HepG2 (cell line): ENCODE data around the gene SNX15. TPM values are rescaled to one million over a fixed set of nuclear protein-coding genes. Genes with fewer than 3 reads are reported as not detected.

Source experiments
- AGO1 ChIP-seq: fragments of 200-400 bp; formaldehyde crosslinking; IDR thresholded peaks from 2 replicates; pipeline ENCODE4 v1.6.1; 2017; ENCODE audit warnings: mild to moderate bottlenecking, low read depth, low read length, moderate library complexity; ENCODE audit not compliant: poor library complexity, severe bottlenecking
- CCAR2 ChIP-seq: fragments of 200-400 bp; formaldehyde crosslinking; optimal IDR thresholded peaks from 2 replicates; pipeline ENCODE3; 2018; ENCODE audit warnings: low read depth, mild to moderate bottlenecking, low read length, moderate library complexity
- DNMT1 ChIP-seq: sonication (generic); formaldehyde crosslinking; IDR thresholded peaks from 2 replicates; pipeline ENCODE4 v1.5.1; 2020; ENCODE audit warnings: mild to moderate bottlenecking, missing genetic modification reagents
- HHEX ChIP-seq: IDR thresholded peaks from 2 replicates; pipeline ENCODE4 v1.6.1; 2016; ENCODE audit warnings: control low read depth
- IKZF5 ChIP-seq: IDR thresholded peaks from 2 replicates; pipeline ENCODE4 v1.6.1; 2018; ENCODE audit warnings: missing genetic modification reagents, mild to moderate bottlenecking, missing compliant biosample characterization
- KMT2A ChIP-seq: sonication (generic); formaldehyde crosslinking; IDR thresholded peaks from 2 replicates; pipeline ENCODE4 v1.4.0; 2020; ENCODE audit warnings: missing genetic modification reagents
- MXI1 ChIP-seq: IDR thresholded peaks from 3 replicates; pipeline ENCODE4 v1.6.1; 2012; ENCODE audit warnings: low read depth, low read length, inconsistent platforms, borderline replicate concordance
- NR2F6 ChIP-seq, 2 experiments: IDR thresholded peaks; 2 replicates each; pipeline ENCODE4 v1.6.1; 2016; ENCODE audit warnings: antibody characterized with exemption in 1 of 2, mild to moderate bottlenecking in 1 of 2
- PHF21A ChIP-seq: sonication (generic); formaldehyde crosslinking; IDR thresholded peaks from 2 replicates; pipeline ENCODE4 v1.5.0; 2020; ENCODE audit warnings: mild to moderate bottlenecking, missing genetic modification reagents
- RAD51 ChIP-seq: fragments of 450-650 bp; IDR thresholded peaks from 2 replicates; pipeline ENCODE4 v1.6.1; 2016; ENCODE audit warnings: borderline replicate concordance
- SOX5 ChIP-seq: IDR thresholded peaks from 2 replicates; pipeline ENCODE4 v1.6.1; 2016; ENCODE audit warnings: borderline replicate concordance
- SP140L ChIP-seq: sonication (generic); formaldehyde crosslinking; IDR thresholded peaks from 2 replicates; pipeline ENCODE4 v1.4.0; 2020; ENCODE audit warnings: missing genetic modification reagents, borderline replicate concordance
- ZNF138 ChIP-seq: sonication (generic); formaldehyde crosslinking; IDR thresholded peaks from 2 replicates; pipeline ENCODE4 v1.5.0; 2020; ENCODE audit warnings: mild to moderate bottlenecking, low read depth, missing genetic modification reagents
- ZNF317 ChIP-seq: sonication (generic); formaldehyde crosslinking; IDR thresholded peaks from 2 replicates; pipeline ENCODE4 v1.5.0; 2020; ENCODE audit warnings: mild to moderate bottlenecking, missing genetic modification reagents
- ZNF616 ChIP-seq: sonication (generic); formaldehyde crosslinking; IDR thresholded peaks from 2 replicates; pipeline ENCODE4 v1.5.0; 2020; ENCODE audit warnings: low read depth, mild to moderate bottlenecking, missing genetic modification reagents
- ZNF768 ChIP-seq: sonication (generic); formaldehyde crosslinking; IDR thresholded peaks from 2 replicates; pipeline ENCODE4 v1.4.0; 2020; ENCODE audit warnings: missing genetic modification reagents
- ZNF772 ChIP-seq: sonication (generic); formaldehyde crosslinking; IDR thresholded peaks from 2 replicates; pipeline ENCODE4 v1.5.0; 2020; ENCODE audit warnings: mild to moderate bottlenecking, missing genetic modification reagents
- polyA plus RNA-seq, 8 experiments: library from polyadenylated mRNA; depleted of rRNA in 3 of 8; stranded (reverse) in 7 of 8; unstranded in 1 of 8; fragments of >200 nt; fragmentation: Illumina TruSeq in 4 of 8; extraction: Trizol in 4 of 8; gene quantifications; 2 replicates each; pipeline versions ENCODE4 v1.2.1 to v1.2.3, GENCODE V29; 2011 to 2016; ENCODE audit warnings: low read depth in 4 of 8, missing spikeins in 1 of 8, mixed read lengths in 1 of 8; ENCODE audit not compliant: insufficient read depth in 1 of 8
- total RNA-seq, 5 experiments: library from RNA; depleted of rRNA; stranded (reverse); fragments of >200 nt; fragmentation: Illumina TruSeq; extraction: Trizol; gene quantifications; 2 replicates each; pipeline ENCODE4 v1.2.3, GENCODE V29; 2016; ENCODE audit warnings: low read depth in 1 of 5
- TF ChIP-seq, protein P1 (sequence below): IDR thresholded peaks from 2 replicates; pipeline ENCODE4 v1.6.1; 2016; ENCODE audit warnings: missing compliant biosample characterization, missing genetic modification reagents, borderline replicate concordance

SNX15 gene
- total and polyA plus RNA-seq, 2 of the 13 experiments (the other 11 are each of a cell fraction or from before 2014, with no cell fraction given), result 19.1 to 22.6 TPM

- TF ChIP-seq ZNF138, result no peak
- TF ChIP-seq AGO1, result no peak
- TF ChIP-seq, protein P1, sequence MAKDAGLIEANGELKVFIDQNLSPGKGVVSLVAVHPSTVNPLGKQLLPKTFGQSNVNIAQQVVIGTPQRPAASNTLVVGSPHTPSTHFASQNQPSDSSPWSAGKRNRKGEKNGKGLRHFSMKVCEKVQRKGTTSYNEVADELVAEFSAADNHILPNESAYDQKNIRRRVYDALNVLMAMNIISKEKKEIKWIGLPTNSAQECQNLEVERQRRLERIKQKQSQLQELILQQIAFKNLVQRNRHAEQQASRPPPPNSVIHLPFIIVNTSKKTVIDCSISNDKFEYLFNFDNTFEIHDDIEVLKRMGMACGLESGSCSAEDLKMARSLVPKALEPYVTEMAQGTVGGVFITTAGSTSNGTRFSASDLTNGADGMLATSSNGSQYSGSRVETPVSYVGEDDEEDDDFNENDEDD (CRISPR knock-in tag), result peak; percentile 61; the same call in 1 of the 2 replicates
- peak; percentile 48; the same call in 1 of the 2 replicates for TF ChIP-seq NR2F6 (IDR thresholded peaks at IDR 0.05)
- TF ChIP-seq NR2F6 (CRISPR knock-in tag; IDR thresholded peaks at IDR 0.05), result peak; percentile 56; the same call in 1 of the 2 replicates
- peak; percentile 47; the same call in 1 of the 2 replicates for TF ChIP-seq SOX5 (CRISPR knock-in tag)
- no peak for TF ChIP-seq SP140L
- peak; percentile 81; the same call in 1 of the 2 replicates for TF ChIP-seq ZNF772 (CRISPR knock-in tag)
- peak; percentile 42; the same call in 1 of the 2 replicates for TF ChIP-seq KMT2A (CRISPR knock-in tag)
- TF ChIP-seq CCAR2, result no peak
- TF ChIP-seq MXI1, result peak; percentile 67; the same call in 1 of the 3 replicates
- TF ChIP-seq DNMT1 (CRISPR knock-in tag), result no peak
- TF ChIP-seq ZNF317 (CRISPR knock-in tag), result 0 out of 2 replicates have a peak, but pooled peaks have one; percentile 28
- TF ChIP-seq HHEX (CRISPR knock-in tag), result no peak
- TF ChIP-seq PHF21A (CRISPR knock-in tag), result peak; percentile 92
- TF ChIP-seq ZNF616 (CRISPR knock-in tag), result 0 out of 2 replicates have a peak, but pooled peaks have one; percentile 41
- peak; percentile 72 for TF ChIP-seq IKZF5 (CRISPR knock-in tag)
- TF ChIP-seq RAD51, result no peak
- no peak; the same call in none of the 2 replicates for TF ChIP-seq ZNF768 (CRISPR knock-in tag)
- TF ChIP-seq, all 625 proteins: peak for 232
Observed at GRCh38 chr11:64996710-64997380, 30.4 kb upstream of the SNX15 start, which contains the start of gene BATF2 (continued).
